H1 (cell line): Measurements from ENCODE around the gene NFIC. TPM values are rescaled to one million over a fixed set of nuclear protein-coding genes. Genes with fewer than 3 reads are reported as not detected.

Experiments
- CTCF ChIA-PET: fragments of 300-600 bp; sonication (Branson Sonifier 250); formaldehyde crosslinking; loops from one replicate; lab custom pipeline; 2021; ENCODE audit not compliant: partially characterized antibody; lab: Charles Lee
- POLR2A ChIA-PET: fragments of 300-600 bp; sonication (Branson Sonifier 250); formaldehyde crosslinking; loops from one replicate; lab custom pipeline; 2021; ENCODE audit warnings: inconsistent platforms; ENCODE audit not compliant: partially characterized antibody; lab: Charles Lee
- DNase-seq, 2 experiments: peaks; one replicate each; pipeline versions ENCODE4 v3.0.0 to v3.0.0-alpha.2; 2010 to 2022; ENCODE audit warnings: low spot score in 2 of 2, low read depth in 1 of 2, mixed read lengths in 1 of 2
- FAIRE-seq: peaks from 2 replicates; lab custom pipeline; 2011; peaks lifted over from hg19 to GRCh38; lab: Jason Lieb, UNC
- H2AFZ ChIP-seq: 2 replicates; pipeline ENCODE4 v1.8.1; 2012; ENCODE audit warnings: low read length, inconsistent platforms
- H2AK5ac ChIP-seq: 2 replicates; pipeline ENCODE4 v1.6.1; 2013; ENCODE audit warnings: low read depth, low read length
- H2BK120ac ChIP-seq: replicated peaks from 2 replicates; pipeline ENCODE3; 2013; ENCODE audit warnings: low read depth, low read length, inconsistent platforms
- H2BK12ac ChIP-seq: 2 replicates; pipeline ENCODE4 v1.6.1; 2013; ENCODE audit warnings: low read depth, low read length
- H2BK15ac ChIP-seq: 2 replicates; pipeline ENCODE4 v1.6.1; 2013; ENCODE audit warnings: low read length
- H2BK20ac ChIP-seq: 2 replicates; pipeline ENCODE4 v1.6.1; 2013; ENCODE audit warnings: low read length
- H2BK5ac ChIP-seq: 2 replicates; pipeline ENCODE4 v1.6.1; 2013; ENCODE audit warnings: low read depth, low read length
- H3K14ac ChIP-seq: 2 replicates; pipeline ENCODE4 v1.6.1; 2013; ENCODE audit warnings: inconsistent platforms; ENCODE audit not compliant: insufficient read length
- H3K18ac ChIP-seq: 2 replicates; pipeline ENCODE4 v1.6.1; 2013; ENCODE audit warnings: low read length; ENCODE audit errors: extremely low read depth
- H3K23ac ChIP-seq: 2 replicates; pipeline ENCODE4 v1.6.1; 2013; ENCODE audit warnings: inconsistent platforms; ENCODE audit not compliant: insufficient read length
- H3K23me2 ChIP-seq: 2 replicates; pipeline ENCODE4 v1.6.1; 2013; ENCODE audit warnings: low read depth, low read length
- H3K27ac ChIP-seq: 2 replicates; pipeline ENCODE4 v1.6.1; 2011; ENCODE audit warnings: low read depth, low read length, inconsistent platforms
- H3K27me3 ChIP-seq, 4 experiments: replicated peaks in 1 of 4; 1 replicate in 1 of 4; 2 replicates in 3 of 4; pipeline versions ENCODE4 v1.6.1 to v1.8.1; 2011 to 2013; ENCODE audit warnings: low read length in 3 of 4, mild to moderate bottlenecking in 3 of 4, inconsistent platforms in 2 of 4, mixed read lengths in 2 of 4, moderate library complexity in 1 of 4; ENCODE audit not compliant: control insufficient read depth in 3 of 4, insufficient read depth in 3 of 4; ENCODE audit errors: extremely low read depth in 1 of 4
- H3K36me3 ChIP-seq, 4 experiments: 2 replicates each; pipeline versions ENCODE4 v1.6.1 to v1.8.1; 2011 to 2013; ENCODE audit warnings: mild to moderate bottlenecking in 4 of 4, low read length in 3 of 4, moderate library complexity in 2 of 4, control low read depth in 1 of 4, inconsistent platforms in 1 of 4; ENCODE audit not compliant: insufficient read depth in 4 of 4, control insufficient read depth in 2 of 4
- H3K4ac ChIP-seq: replicated peaks from 2 replicates; pipeline ENCODE3; 2013; ENCODE audit warnings: low read length, low read depth, mixed read lengths, inconsistent platforms; ENCODE audit not compliant: insufficient read length
- H3K4me1 ChIP-seq, 4 experiments: replicated peaks in 1 of 4; 1 replicate in 1 of 4; 2 replicates in 3 of 4; pipeline versions ENCODE4 v1.6.1 to v1.8.1; 2011 to 2013; ENCODE audit warnings: low read length in 3 of 4, inconsistent platforms in 2 of 4, mixed read lengths in 1 of 4; ENCODE audit not compliant: insufficient read depth in 4 of 4, control insufficient read depth in 3 of 4
- H3K4me2 ChIP-seq, 2 experiments: 2 replicates each; pipeline versions ENCODE4 v1.6.1 to v1.8.1; 2011 to 2013; ENCODE audit warnings: low read depth in 2 of 2, low read length in 2 of 2, control low read depth in 1 of 2, inconsistent platforms in 1 of 2, mild to moderate bottlenecking in 1 of 2; ENCODE audit not compliant: insufficient read depth in 1 of 2
- H3K4me3 ChIP-seq, 4 experiments: fragments of 200-600, 300-600 bp in 1 of 4; sonication (generic), shearing (Covaris generic), sonication (Bioruptor Twin) in 1 of 4; 2 replicates each; pipeline versions ENCODE4 v1.5.1 to v1.8.1; 2011 to 2016; ENCODE audit warnings: low read length in 4 of 4, low read depth in 3 of 4, control low read depth in 2 of 4, inconsistent platforms in 2 of 4, mild to moderate bottlenecking in 2 of 4, mixed read lengths in 1 of 4, moderate library complexity in 1 of 4; ENCODE audit not compliant: insufficient read depth in 2 of 4; ENCODE audit errors: extremely low read depth in 1 of 4
- H3K56ac ChIP-seq: replicated peaks from 2 replicates; pipeline ENCODE3; 2013; ENCODE audit warnings: low read depth, mild to moderate bottlenecking, mixed read lengths, low read length, inconsistent platforms; ENCODE audit not compliant: insufficient read length
- H3K79me1 ChIP-seq: 2 replicates; pipeline ENCODE4 v1.6.1; 2013; ENCODE audit warnings: low read depth, low read length, control low read depth
- H3K79me2 ChIP-seq, 2 experiments: 2 replicates each; pipeline versions ENCODE4 v1.6.1 to v1.8.1; 2012 to 2013; ENCODE audit warnings: low read length in 2 of 2, mild to moderate bottlenecking in 2 of 2, inconsistent platforms in 1 of 2; ENCODE audit not compliant: insufficient read depth in 2 of 2, control insufficient read depth in 1 of 2
- H3K9ac ChIP-seq, 4 experiments: replicated peaks in 1 of 4; 1 replicate in 1 of 4; 2 replicates in 3 of 4; pipeline versions ENCODE4 v1.6.1 to v1.8.1; 2011 to 2013; ENCODE audit warnings: low read depth in 3 of 4, low read length in 3 of 4, control low read depth in 2 of 4, mild to moderate bottlenecking in 2 of 4, moderate library complexity in 2 of 4, inconsistent platforms in 1 of 4; ENCODE audit errors: extremely low read depth in 1 of 4
- H3K9me3 ChIP-seq, 2 experiments: 2 replicates each; pipeline versions ENCODE4 v1.6.1 to v1.8.1; 2012 to 2013; ENCODE audit warnings: mild to moderate bottlenecking in 2 of 2, moderate library complexity in 2 of 2, control low read depth in 1 of 2, inconsistent platforms in 1 of 2, low read depth in 1 of 2, low read length in 1 of 2, mixed read lengths in 1 of 2; ENCODE audit not compliant: insufficient read depth in 2 of 2
- H4K20me1 ChIP-seq, 2 experiments: replicated peaks in 1 of 2; 2 replicates each; pipeline versions ENCODE3 to v1.8.1; 2011 to 2013; ENCODE audit warnings: inconsistent platforms in 2 of 2, low read length in 2 of 2, mild to moderate bottlenecking in 1 of 2; ENCODE audit not compliant: insufficient read depth in 2 of 2, control insufficient read depth in 1 of 2
- H4K5ac ChIP-seq: 2 replicates; pipeline ENCODE4 v1.6.1; 2013; ENCODE audit warnings: low read length, low read depth, mixed read lengths, inconsistent platforms; ENCODE audit not compliant: insufficient read length
- H4K8ac ChIP-seq: 2 replicates; pipeline ENCODE4 v1.8.0; 2013; ENCODE audit warnings: mild to moderate bottlenecking, moderate library complexity, low read length, inconsistent platforms; ENCODE audit not compliant: insufficient read depth; ENCODE audit errors: extremely low read depth
- H4K91ac ChIP-seq: replicated peaks from 2 replicates; pipeline ENCODE3; 2013; ENCODE audit warnings: low read length, mixed read lengths, inconsistent platforms; ENCODE audit not compliant: insufficient read length
- ATF2 ChIP-seq: IDR thresholded peaks from 2 replicates; pipeline ENCODE4 v1.6.1; 2012; ENCODE audit warnings: low read length, inconsistent platforms
- ATF3 ChIP-seq: IDR thresholded peaks from 2 replicates; pipeline ENCODE4 v1.6.1; 2011; ENCODE audit warnings: low read depth, mild to moderate bottlenecking, low read length; ENCODE audit not compliant: insufficient read depth
- CBX8 ChIP-seq: fragments of 300-800, 300-1000 bp; sonication (generic); IDR thresholded peaks from 2 replicates; pipeline ENCODE4 v1.7.1; 2016; ENCODE audit warnings: low read depth, low read length, borderline replicate concordance
- RXRA ChIP-seq: IDR thresholded peaks from 2 replicates; pipeline ENCODE4 v1.6.1; 2011; ENCODE audit warnings: low read depth, mild to moderate bottlenecking, low read length, moderate library complexity; ENCODE audit not compliant: insufficient read depth
- USF2 ChIP-seq: IDR thresholded peaks from 2 replicates; pipeline ENCODE4 v1.6.1; 2011; ENCODE audit warnings: low read length, improper control_type of control experiment
- WGBS, 2 experiments: shearing (Covaris generic) in 1 of 2; methylation state at CpG; one replicate each; pipeline versions ENCODE4 v1.1.6 to v1.1.7; 2013 to 2015; ENCODE audit warnings: low lambda C conversion rate in 2 of 2, mixed read lengths in 2 of 2, inconsistent platforms in 1 of 2, low coverage in 1 of 2, missing lambda C conversion rate in 1 of 2; ENCODE audit not compliant: insufficient replicate concordance in 2 of 2, insufficient coverage in 1 of 2, insufficient read length in 1 of 2; ENCODE audit errors: extremely low coverage in 1 of 2, missing lambda C conversion rate in 1 of 2; 5-methylcytosine and 5-hydroxymethylcytosine counted together
- polyA plus RNA-seq, 7 experiments: library from polyadenylated mRNA; depleted of rRNA in 3 of 7; stranded (reverse) in 5 of 7; unstranded in 2 of 7; fragments of >200 nt in 5 of 7; fragments of 200-250 nt in 2 of 7; gene quantifications; 1 replicate in 5 of 7; 2 replicates in 1 of 7; 4 replicates in 1 of 7; pipeline versions ENCODE4 v1.2.1 to v1.2.3, GENCODE V29; 2011 to 2013; ENCODE audit warnings: missing spikeins in 2 of 7, mixed read lengths in 2 of 7
- total RNA-seq: library from RNA; stranded (reverse); fragmentation: NEBNext Ultra II Directional; extraction: Animal tissue kit (Norgen Biotek cat#: 25700); gene quantifications from 2 replicates; pipeline ENCODE4 v1.2.1, GENCODE V29; 2021

Gene NFIC
- total and polyA plus RNA-seq, 2 of the 8 experiments (the other 6 are each of a cell fraction or from before 2014, with no cell fraction given) = 0.56 to 3.2 TPM

GRCh38 chr19:3368848-3369336 is 2.5 kb downstream of the NFIC start:
- H4K20me1 ChIP-seq = peaks cover 3 to 21% of the 10 kb centered on the region in 2 experiments
- CTCF ChIA-PET = no interaction called here
- 22% methylated on average over 4 of the region's 4 CpGs; no CpG with 5 or more reads in 1 of the 2 experiments for WGBS, 2 experiments
- H2BK120ac ChIP-seq = no peak overlapping the region
- no peak overlapping the region for H3K23ac ChIP-seq
- DNase-seq (no peak), FAIRE-seq (no peak)
- no peak for TF ChIP-seq RXRA
- no peak for TF ChIP-seq USF2
- TF ChIP-seq CBX8 = 0 out of 2 replicates have a peak, but pooled peaks have one; percentile 4
- TF ChIP-seq ATF3 = no peak
- TF ChIP-seq ATF2 = no peak
- H3K4ac ChIP-seq = peak overlapping the region; percentile 13
- no peak overlapping the region for H2BK20ac ChIP-seq
- H2AFZ ChIP-seq = no peak overlapping the region
- 0 out of 2 replicates have a peak overlapping the region, but pooled peaks have one; percentile 65 for H2AK5ac ChIP-seq
- H2BK15ac ChIP-seq = no peak overlapping the region; the same call in 1 of the 2 replicates
- no peak overlapping the region for H2BK5ac ChIP-seq
- H4K5ac ChIP-seq = no peak overlapping the region
- H3K23me2 ChIP-seq = peaks cover 8% of the 10 kb centered on the region; the same call in 1 of the 2 replicates
- no peak overlapping the region for H3K27ac ChIP-seq
- POLR2A ChIA-PET = interaction anchor here (0.6 to 1.3 kb wide), 2 partner anchors 9 to 51 kb away, joined by 3 read pairs; no protein-coding TSS in a partner anchor
- no peak overlapping the region for H3K14ac ChIP-seq
- H3K9ac ChIP-seq = no peak overlapping the region
- no peak overlapping the region for H4K91ac ChIP-seq
- no peaks in the 10 kb centered on the region for H3K79me1 ChIP-seq
- H3K4me2 ChIP-seq = peak overlapping the region; percentile 57 to 64; a peak in 2 of 4 replicates
- peaks cover 76 to 94% (median 90%) of the 10 kb centered on the region in 4 experiments for H3K27me3 ChIP-seq
- H3K56ac ChIP-seq = no peak overlapping the region
- H3K18ac ChIP-seq = no peak overlapping the region
- no peaks in the 10 kb centered on the region for H3K36me3 ChIP-seq
- no peak overlapping the region for H4K8ac ChIP-seq
- peak overlapping the region in 2 of 4 experiments; percentile 6 to 57; a peak in 3 of 8 replicates for H3K4me3 ChIP-seq
- no peaks in the 10 kb centered on the region; a peak in 1 of 4 replicates for H3K9me3 ChIP-seq
- no peaks in the 10 kb centered on the region for H3K79me2 ChIP-seq
- 0 out of 2 replicates have a peak overlapping the region, but pooled peaks have one; percentile 75 for H2BK12ac ChIP-seq
- peaks cover 11 to 26% (median 12%) of the 10 kb centered on the region in 4 experiments; a peak in 6 of 7 replicates for H3K4me1 ChIP-seq
